Mesendoderm (in vitro differentiated cells): ENCODE measurements around the gene HNRNPUL2. TPM values are rescaled to one million over a fixed set of nuclear protein-coding genes. Genes with fewer than 3 reads are reported as not detected.

Experiments
- DNase-seq: peaks from one replicate; pipeline ENCODE4 v3.0.0; 2013
- H2AK5ac ChIP-seq: 2 replicates; pipeline ENCODE4 v1.6.1; 2013; ENCODE audit warnings: low read length, inconsistent platforms
- H2BK120ac ChIP-seq: 2 replicates; pipeline ENCODE4 v1.6.1; 2013; ENCODE audit warnings: low read depth, mild to moderate bottlenecking, low read length, moderate library complexity, mixed read lengths
- H2BK15ac ChIP-seq: replicated peaks from 2 replicates; pipeline ENCODE4 v1.6.1; 2013; ENCODE audit warnings: low read depth, mild to moderate bottlenecking, moderate library complexity
- H2BK5ac ChIP-seq: 2 replicates; pipeline ENCODE4 v1.6.1; 2013; ENCODE audit warnings: low read length, inconsistent platforms
- H3K18ac ChIP-seq: 2 replicates; pipeline ENCODE4 v1.6.1; 2013; ENCODE audit warnings: mild to moderate bottlenecking, low read length, mixed read lengths
- H3K23ac ChIP-seq: one replicate; pipeline ENCODE4 v1.6.1; 2013; ENCODE audit warnings: low read length
- H3K27ac ChIP-seq: 2 replicates; pipeline ENCODE4 v1.5.1; 2013; ENCODE audit warnings: low read depth, mild to moderate bottlenecking, inconsistent platforms, low read length, moderate library complexity
- H3K27me3 ChIP-seq: 2 replicates; pipeline ENCODE4 v1.6.1; 2013; ENCODE audit warnings: low read length, control low read depth, mild to moderate bottlenecking, inconsistent platforms; ENCODE audit not compliant: insufficient read depth, poor library complexity
- H3K36me3 ChIP-seq: 2 replicates; pipeline ENCODE4 v1.6.1; 2013; ENCODE audit warnings: low read length, inconsistent platforms; ENCODE audit not compliant: control insufficient read depth, insufficient read depth
- H3K4ac ChIP-seq: one replicate; pipeline ENCODE4 v1.6.1; 2013; ENCODE audit warnings: low read depth, mild to moderate bottlenecking, low read length, moderate library complexity
- H3K4me1 ChIP-seq: 2 replicates; pipeline ENCODE4 v1.6.1; 2013; ENCODE audit warnings: low read depth, low read length, inconsistent platforms; ENCODE audit not compliant: control insufficient read depth
- H3K4me2 ChIP-seq: 2 replicates; pipeline ENCODE4 v1.6.1; 2013; ENCODE audit warnings: low read length
- H3K4me3 ChIP-seq: 2 replicates; pipeline ENCODE4 v1.5.1; 2013; ENCODE audit warnings: mild to moderate bottlenecking, low read length
- H3K56ac ChIP-seq: one replicate; pipeline ENCODE4 v1.6.1; 2013; ENCODE audit warnings: low read length
- H3K79me1 ChIP-seq: 2 replicates; pipeline ENCODE4 v1.6.1; 2013; ENCODE audit warnings: low read length, inconsistent platforms
- H3K79me2 ChIP-seq: 2 replicates; pipeline ENCODE4 v1.6.1; 2013; ENCODE audit warnings: mild to moderate bottlenecking, low read length; ENCODE audit not compliant: control insufficient read depth, insufficient read depth
- H3K9ac ChIP-seq: 2 replicates; pipeline ENCODE4 v1.6.1; 2013; ENCODE audit warnings: low read length, inconsistent platforms
- H4K5ac ChIP-seq: one replicate; pipeline ENCODE4 v1.6.1; 2013; ENCODE audit warnings: low read length
- H4K8ac ChIP-seq: one replicate; pipeline ENCODE4 v1.6.1; 2013; ENCODE audit warnings: low read depth, mild to moderate bottlenecking, control low read depth, low read length, moderate library complexity
- WGBS: extraction: QIAGEN DNeasy Blood & Tissue Kit; methylation state at CpG from one replicate; pipeline ENCODE4 v1.1.7; 2013; ENCODE audit warnings: low lambda C conversion rate, missing lambda C conversion rate; ENCODE audit not compliant: insufficient coverage; ENCODE audit errors: extremely low coverage; 5-methylcytosine and 5-hydroxymethylcytosine counted together
- small RNA-seq: library from polyadenylated mRNA; stranded (forward); fragments of <200 nt; extraction: miRNeasy Mini kit (QIAGEN cat#:217004); gene quantifications from one replicate; pipeline ENCODE3, GENCODE V24; 2013; ENCODE audit not compliant: insufficient read depth

The HNRNPUL2 gene

GRCh38 chr11:62664405-62665074, 62.7 kb downstream of the HNRNPUL2 start:
- Histone ChIP-seq H3K4me1 (no peaks in the 10 kb centered on the region), H4K8ac (no peak overlapping the region), H3K4ac (peak overlapping the region; percentile 98), H3K4me2 (peak overlapping the region; percentile 50), H3K27me3 (no peaks in the 10 kb centered on the region), H2BK5ac (peak overlapping the region; percentile 63), H3K56ac (peak overlapping the region; percentile 98), H3K23ac (peak overlapping the region; percentile 94), H4K5ac (no peak overlapping the region), H3K79me1 (peaks cover 15% of the 10 kb centered on the region), H2BK120ac (peak overlapping the region; percentile 55), H2AK5ac (no peak overlapping the region), H3K36me3 (peaks cover 4% of the 10 kb centered on the region), H2BK15ac (no peak overlapping the region), H3K9ac (peak overlapping the region; percentile 93), H3K27ac (peak overlapping the region; percentile 99), H3K79me2 (peaks cover 33% of the 10 kb centered on the region), H3K4me3 (peak overlapping the region; percentile 98), H3K18ac (peak overlapping the region; percentile 100)
- DNase-seq: peak; percentile 92
- WGBS: no CpG with 5 or more reads among the region's 36 CpGs

Small RNA genes within 50 kb of the gene (small RNA-seq; reads per million reads assigned to genes)
- gene SNORA57: not detected
